Body of pancreas (tissue), 4 donors: Measurements from ENCODE around the gene ZXDC. TPM values are rescaled to one million over a fixed set of nuclear protein-coding genes. Genes with fewer than 3 reads are reported as not detected.

Source experiments
- ATAC-seq: fragments of 150-250 bp; one replicate; pipeline ENCODE4 v1.9.1; 2016
- DNase-seq, 4 donors: peaks; one replicate each; pipeline ENCODE4 v3.0.0-alpha.2; 2019
- H3K27ac ChIP-seq, 4 donors: fragments of 200-600 bp; sonication (generic); 1 replicate in 3 of 4; 2 replicates in 1 of 4; pipeline versions ENCODE4 v1.5.1 to v1.6.1; 2016 to 2019; ENCODE audit warnings: mild to moderate bottlenecking in 1 of 4, mixed read lengths in 1 of 4, moderate library complexity in 1 of 4
- H3K27me3 ChIP-seq, 2 donors: fragments of 200-600 bp; sonication (generic); one replicate each; pipeline ENCODE4 v1.6.0; 2016; ENCODE audit warnings: mild to moderate bottlenecking in 1 of 2
- H3K36me3 ChIP-seq, 2 donors: fragments of 200-600 bp; sonication (generic); replicated peaks in 1 of 2; 2 replicates each; pipeline ENCODE4 v1.5.1; 2016; ENCODE audit warnings: low read depth in 2 of 2; ENCODE audit not compliant: insufficient read depth in 1 of 2
- H3K4me1 ChIP-seq: fragments of 200-600 bp; sonication (generic); one replicate; pipeline ENCODE4 v1.6.0; 2016
- H3K4me3 ChIP-seq, 2 donors: fragments of 200-600 bp; sonication (generic); 1 replicate in 1 of 2; 2 replicates in 1 of 2; pipeline ENCODE4 v1.5.1; 2016 to 2019
- H3K9me3 ChIP-seq, 3 donors: fragments of 200-600 bp; sonication (generic); 1 replicate in 2 of 3; 2 replicates in 1 of 3; pipeline ENCODE4 v1.5.1; 2016
- CTCF ChIP-seq, 7 experiments: fragments of 450-650 bp in 4 of 7; fragments of 200-600 bp in 3 of 7; sonication (generic) in 3 of 7; IDR thresholded peaks; one replicate each; pipeline ENCODE4 v1.5.1; 2016 to 2019; ENCODE audit warnings: antibody characterized with exemption in 7 of 7
- POLR2A ChIP-seq, 3 donors: fragments of 450-650 bp; IDR thresholded peaks; one replicate each; pipeline ENCODE4 v1.6.1; 2016; ENCODE audit warnings: antibody characterized with exemption in 3 of 3, mild to moderate bottlenecking in 2 of 3
- WGBS, 2 donors: methylation state at CpG; one replicate each; pipeline ENCODE4 v1.1.5; 2017; 5-methylcytosine and 5-hydroxymethylcytosine counted together
- intact Hi-C: fragments of 100-400 bp; cut with DNase I; formaldehyde crosslinking; loops from one replicate; pipeline ENCODE4 v1.15.1; 2023
- total RNA-seq, 2 donors: library from RNA; depleted of rRNA; stranded (reverse); fragments of >200 nt; gene quantifications; one replicate each; pipeline ENCODE4 v1.1.0, GENCODE V29; 2016

The ZXDC gene
- total RNA-seq, 2 donors from 2014 or later: 33.9 to 39.4 TPM

- intact Hi-C loops: no loop called here
- Histone ChIP-seq H3K27ac (no peak overlapping the region), H3K4me3 (no peak overlapping the region), H3K9me3 (no peaks in the 10 kb centered on the region), H3K27me3 (no peaks in the 10 kb centered on the region), H3K4me1 (peaks cover 15% of the 10 kb centered on the region), H3K36me3 (no peaks in the 10 kb centered on the region)
- ATAC-seq (no peak), DNase-seq (no peak)
- 57 to 82% methylated on average over 1 to 4 of the region's 4 CpGs for WGBS, 2 donors
- no peak for TF ChIP-seq CTCF (IDR thresholded peaks at IDR 0.05)
- TF ChIP-seq POLR2A (IDR thresholded peaks at IDR 0.05): no peak
Observed at GRCh38 chr3:126413693-126414080, 62.0 kb downstream of the ZXDC start.

- Histone ChIP-seq H3K27me3 (no peaks in the 10 kb centered on the region), H3K36me3 (no peaks in the 10 kb centered on the region), H3K4me3 (no peak overlapping the region), H3K27ac (no peak overlapping the region), H3K4me1 (peaks cover 15% of the 10 kb centered on the region), H3K9me3 (no peaks in the 10 kb centered on the region)
- 91 to 92% methylated on average over 6 of the region's 6 CpGs for WGBS, 2 donors
- intact Hi-C loops: no loop called here
- ATAC-seq (no peak), DNase-seq (no peak)
- no peak for TF ChIP-seq CTCF (IDR thresholded peaks at IDR 0.05)
- no peak for TF ChIP-seq POLR2A (IDR thresholded peaks at IDR 0.05)
Observed at GRCh38 chr3:126412841-126413692, 62.6 kb downstream of the ZXDC start.

DNA sequence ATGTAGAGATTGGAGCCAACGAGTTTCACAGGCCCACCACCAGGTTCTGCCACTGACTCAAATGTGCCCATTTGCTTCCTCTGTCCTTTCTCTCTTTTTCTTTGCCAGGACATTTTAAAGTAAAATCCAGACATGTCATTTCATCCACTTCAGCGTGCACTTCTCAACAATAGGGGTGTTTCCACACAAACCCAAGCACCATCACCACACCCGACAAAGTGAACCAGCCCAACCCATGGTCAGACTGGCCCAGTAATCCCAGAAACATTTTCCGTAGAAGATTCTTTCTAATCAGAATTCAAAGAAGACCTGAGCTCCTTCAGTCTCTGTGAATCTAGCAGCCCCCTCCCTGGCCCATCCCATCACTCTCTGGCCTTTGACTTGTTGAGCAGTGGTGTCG lies 67.6 kb downstream of the ZXDC start:
- ATAC-seq (no peak), DNase-seq (no peak)
- no peak overlapping the region for H3K4me3 ChIP-seq
- 85% methylated on average over 5 of the region's 5 CpGs for WGBS, 2 donors
- no peak overlapping the region for H3K27ac ChIP-seq
- H3K36me3 ChIP-seq: no peaks in the 10 kb centered on the region
- no peak for TF ChIP-seq CTCF (IDR thresholded peaks at IDR 0.05)
- TF ChIP-seq POLR2A (IDR thresholded peaks at IDR 0.05): no peak
- H3K4me1 ChIP-seq: no peaks in the 10 kb centered on the region
- no peaks in the 10 kb centered on the region for H3K27me3 ChIP-seq
- intact Hi-C loops: no loop called here
- no peaks in the 10 kb centered on the region for H3K9me3 ChIP-seq

DNA sequence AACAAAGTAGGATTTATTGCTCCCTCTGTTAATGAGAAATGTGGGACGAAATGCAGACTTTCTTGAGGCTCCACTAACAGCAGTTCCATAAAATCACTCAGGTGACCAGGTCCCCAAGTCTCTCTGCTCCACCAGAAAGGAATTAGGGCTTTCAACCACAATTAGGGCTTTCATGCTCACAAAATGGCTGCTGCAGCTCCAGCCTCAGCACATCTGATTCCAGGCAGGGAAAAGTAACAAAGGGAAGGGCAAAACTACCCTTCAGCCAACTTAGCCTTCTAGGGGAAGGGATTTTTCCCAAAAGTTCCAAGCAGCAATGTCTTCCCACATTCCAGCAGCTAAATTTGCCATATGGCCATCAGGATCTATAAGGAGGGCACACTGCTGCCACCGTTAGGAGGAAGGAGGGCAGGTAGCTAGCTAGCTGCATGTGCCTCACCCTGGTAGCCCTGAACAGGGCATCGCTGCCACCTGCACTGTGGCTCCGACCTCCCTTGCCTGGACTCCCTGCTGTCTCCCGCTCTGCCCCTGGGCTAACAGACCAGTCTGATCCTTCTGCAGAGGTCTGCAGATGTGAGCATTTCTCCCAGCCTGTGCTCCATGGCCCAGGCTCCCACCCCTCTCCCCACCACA lies 68.2 kb downstream of the ZXDC start:
- ATAC-seq: no peak
- H3K27ac ChIP-seq: no peak overlapping the region
- H3K36me3 ChIP-seq: no peaks in the 10 kb centered on the region
- H3K9me3 ChIP-seq: no peaks in the 10 kb centered on the region
- no peak for TF ChIP-seq CTCF (IDR thresholded peaks at IDR 0.05)
- TF ChIP-seq POLR2A (IDR thresholded peaks at IDR 0.05): no peak
- no peak overlapping the region for H3K4me3 ChIP-seq
- no peaks in the 10 kb centered on the region for H3K27me3 ChIP-seq
- DNase-seq: no peak
- 78 to 88% methylated on average over 2 to 5 of the region's 5 CpGs for WGBS, 2 donors
- no peaks in the 10 kb centered on the region for H3K4me1 ChIP-seq
- intact Hi-C loops: no loop called here
